ENCODE measurements around the gene ARID4A.

GRCh38 chr14:58307597-58308316 is 9.4 kb downstream of the ARID4A start:
- no peak for TF ChIP-seq RARB (CRISPR knock-in tag; IDR thresholded peaks at IDR 0.05)
- TF ChIP-seq ZFP30 (CRISPR knock-in tag; IDR thresholded peaks at IDR 0.05), result no peak
- no peak for TF ChIP-seq TSHZ2 (CRISPR knock-in tag; IDR thresholded peaks at IDR 0.05)
- no peak for TF ChIP-seq TOX (CRISPR knock-in tag; IDR thresholded peaks at IDR 0.05; ENCODE audit: borderline replicate concordance)
- TF ChIP-seq PATZ1 (CRISPR knock-in tag; IDR thresholded peaks at IDR 0.05; ENCODE audit: borderline replicate concordance), result no peak
- no peak for TF ChIP-seq GLIS3 (CRISPR knock-in tag; IDR thresholded peaks at IDR 0.05)
- no peak for TF ChIP-seq ZNF70 (CRISPR knock-in tag; IDR thresholded peaks at IDR 0.05)
- no peak for TF ChIP-seq PPARA (CRISPR knock-in tag; IDR thresholded peaks at IDR 0.05; ENCODE audit: borderline replicate concordance)
- TF ChIP-seq ZC3H10 (CRISPR knock-in tag; IDR thresholded peaks at IDR 0.05), result no peak
- no peak for TF ChIP-seq ZNF565 (CRISPR knock-in tag; conservative IDR thresholded peaks at IDR 0.05; ENCODE audit: low read depth)
- no peak for TF ChIP-seq TCF4 (CRISPR knock-in tag; IDR thresholded peaks at IDR 0.05; ENCODE audit: borderline replicate concordance)
- no peak for TF ChIP-seq ZFP3 (CRISPR knock-in tag; IDR thresholded peaks at IDR 0.05)
- no peak for TF ChIP-seq CREB5 (CRISPR knock-in tag; IDR thresholded peaks at IDR 0.05; ENCODE audit: low read depth)
- no peak for TF ChIP-seq CSRNP3 (CRISPR knock-in tag; IDR thresholded peaks at IDR 0.05)
